GM18867 (cell line): ENCODE data around the gene SMYD3.

Experiments used
- ATAC-seq: cut with Tn5 transposase; IDR thresholded peaks from one replicate; pipeline ENCODE4 v1.9.1; 2021; ENCODE audit warnings: mild to moderate bottlenecking, moderate library complexity; ENCODE audit not compliant: unreplicated experiment

The SMYD3 gene

GRCh38 chr1:246317332-246318035 is 189.6 kb downstream of the SMYD3 start:
- ATAC-seq, result no peak

- ATAC-seq, result no peak
Measured at GRCh38 chr1:246311461-246311860, 195.6 kb downstream of the SMYD3 start.

- no peak for ATAC-seq
Measured at GRCh38 chr1:246309247-246309884, 197.7 kb downstream of the SMYD3 start.

GRCh38 chr1:246308533-246309075 is 198.5 kb downstream of the SMYD3 start:
- ATAC-seq, result no peak

- no peak for ATAC-seq
Measured at GRCh38 chr1:246306415-246307037, 200.6 kb downstream of the SMYD3 start.

GRCh38 chr1:246304484-246305259 is 202.4 kb downstream of the SMYD3 start:
- no peak for ATAC-seq

GRCh38 chr1:246302711-246303317 is 204.3 kb downstream of the SMYD3 start:
- ATAC-seq, result no peak

- ATAC-seq, result no peak
Measured at GRCh38 chr1:246302251-246302625, 204.8 kb downstream of the SMYD3 start.

- no peak for ATAC-seq
Measured at GRCh38 chr1:246301553-246302250, 205.4 kb downstream of the SMYD3 start.

- ATAC-seq, result no peak
Measured at GRCh38 chr1:246300626-246301549, 206.2 kb downstream of the SMYD3 start.

GRCh38 chr1:246297279-246298265 is 209.5 kb downstream of the SMYD3 start:
- ATAC-seq, result no peak

- ATAC-seq, result no peak
Measured at GRCh38 chr1:246295968-246296367, 211.1 kb downstream of the SMYD3 start.

GRCh38 chr1:246295340-246295739 is 211.7 kb downstream of the SMYD3 start:
- ATAC-seq, result no peak

GRCh38 chr1:246294263-246294662 is 212.8 kb downstream of the SMYD3 start:
- no peak for ATAC-seq

- no peak for ATAC-seq
Measured at GRCh38 chr1:246293366-246294121, 213.5 kb downstream of the SMYD3 start.

GRCh38 chr1:246292571-246292970 is 214.5 kb downstream of the SMYD3 start:
- ATAC-seq, result no peak

- ATAC-seq, result no peak
Measured at GRCh38 chr1:246291127-246291526, 216.0 kb downstream of the SMYD3 start.
